Activated T-cell treated with anti-CD3 and anti-CD28 coated beads for 1 hour (primary cell): Measurements from ENCODE around the gene ABHD15.

Experiments
- DNase-seq: peaks from one replicate; pipeline ENCODE4 v3.0.0-alpha.2; 2020; ENCODE audit warnings: low read depth

ABHD15 gene

DNA sequence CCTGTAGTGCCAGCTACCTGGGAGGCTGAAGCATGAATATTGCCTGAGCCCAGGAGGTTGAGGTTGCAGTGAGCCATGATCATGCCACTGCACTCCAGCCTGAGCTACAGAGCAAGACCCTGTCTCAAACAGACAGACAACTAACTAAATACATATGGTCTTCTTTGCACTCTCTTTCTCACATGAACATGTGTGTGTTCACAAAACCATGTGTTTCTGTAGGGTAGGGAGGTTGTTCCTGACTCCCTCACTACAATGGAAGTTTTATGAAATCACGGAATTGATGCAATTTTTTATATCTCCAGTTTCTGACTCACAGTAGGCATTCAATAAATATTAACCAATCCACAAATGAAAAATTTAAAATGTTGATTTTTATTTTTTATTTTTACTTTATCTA is 48.5 kb downstream of the ABHD15 start:
- no peak for DNase-seq

GRCh38 chr17:29514792-29515191 is 52.0 kb downstream of the ABHD15 start:
- no peak for DNase-seq

- DNase-seq: no peak
These were observed 55.9 kb downstream of the ABHD15 start for GRCh38 chr17:29510953-29511352.
